Measurements from ENCODE around the gene KCNIP1.

The KCNIP1 gene

DNA sequence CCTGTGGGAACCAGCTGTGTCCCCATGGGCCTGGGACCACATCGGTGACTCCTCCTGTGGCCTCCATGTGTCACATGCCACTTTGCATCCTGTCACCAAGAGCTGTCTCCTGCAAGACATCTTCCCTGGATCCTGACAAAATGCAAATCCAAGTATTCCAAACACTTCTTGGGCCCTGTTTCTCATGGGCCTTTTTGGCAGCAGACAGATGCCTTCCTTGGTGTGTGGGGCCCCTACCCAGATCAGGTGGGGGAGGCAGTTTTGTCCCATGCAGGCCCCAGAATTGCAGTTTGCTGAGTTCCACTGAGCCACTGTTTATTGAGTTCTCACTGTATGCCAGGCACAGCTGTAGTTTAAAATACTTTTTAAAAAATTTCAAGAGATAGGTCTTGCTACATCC is 217.2 kb downstream of the KCNIP1 start:
- no peak overlapping the region for H3K4me3 ChIP-seq (ENCODE audit: low read depth, low read length)
- DNase-seq (ENCODE audit: low read depth): no peak
- TF ChIP-seq MYC (IDR thresholded peaks at IDR 0.05; ENCODE audit: low read depth, low read length) (no peak), CTCF (IDR thresholded peaks at IDR 0.05; ENCODE audit: low read depth, low read length) (no peak), POLR2A (IDR thresholded peaks at IDR 0.05; ENCODE audit: extremely low read depth, insufficient read length) (no peak)
- TF ChIP-seq, protein P1, sequence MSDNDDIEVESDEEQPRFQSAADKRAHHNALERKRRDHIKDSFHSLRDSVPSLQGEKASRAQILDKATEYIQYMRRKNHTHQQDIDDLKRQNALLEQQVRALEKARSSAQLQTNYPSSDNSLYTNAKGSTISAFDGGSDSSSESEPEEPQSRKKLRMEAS (IDR thresholded peaks at IDR 0.05; ENCODE audit: low read depth, low read length): no peak

DNA sequence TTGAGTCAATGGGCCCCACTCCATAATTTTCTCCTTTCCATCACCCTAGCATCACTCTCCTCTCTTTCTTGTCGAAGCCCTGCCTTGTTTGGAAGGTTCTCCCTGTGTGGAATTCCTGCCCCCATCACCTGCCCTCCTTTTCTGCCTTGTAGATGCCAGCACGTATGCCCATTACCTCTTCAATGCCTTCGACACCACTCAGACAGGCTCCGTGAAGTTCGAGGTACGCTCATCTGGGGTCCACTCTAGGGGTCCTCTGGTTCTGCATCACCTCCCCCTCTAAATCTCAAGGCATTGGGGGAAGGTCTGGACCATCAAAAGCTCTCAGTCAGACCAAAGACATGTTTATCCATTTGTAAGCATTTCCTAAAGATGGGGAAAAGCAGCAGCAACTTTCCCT is 217.9 kb downstream of the KCNIP1 start:
- H3K4me3 ChIP-seq (ENCODE audit: low read depth, low read length): no peak overlapping the region
- TF ChIP-seq, protein P1 (IDR thresholded peaks at IDR 0.05; ENCODE audit: low read depth, low read length): no peak
- TF ChIP-seq POLR2A (IDR thresholded peaks at IDR 0.05; ENCODE audit: extremely low read depth, insufficient read length) (no peak), MYC (IDR thresholded peaks at IDR 0.05; ENCODE audit: low read depth, low read length) (no peak), CTCF (IDR thresholded peaks at IDR 0.05; ENCODE audit: low read depth, low read length) (no peak)
- no peak for DNase-seq (ENCODE audit: low read depth)

- TF ChIP-seq POLR2A (IDR thresholded peaks at IDR 0.05; ENCODE audit: extremely low read depth, insufficient read length) (no peak), MYC (IDR thresholded peaks at IDR 0.05; ENCODE audit: low read depth, low read length) (no peak), CTCF (IDR thresholded peaks at IDR 0.05; ENCODE audit: low read depth, low read length) (no peak)
- TF ChIP-seq, protein P1 (IDR thresholded peaks at IDR 0.05; ENCODE audit: low read depth, low read length): no peak
- H3K4me3 ChIP-seq (ENCODE audit: low read depth, low read length): no peak overlapping the region
- DNase-seq (ENCODE audit: low read depth): no peak
Measured at GRCh38 chr5:170722316-170722715, 218.5 kb downstream of the KCNIP1 start.

GRCh38 chr5:170731052-170731451 is 227.2 kb downstream of the KCNIP1 start:
- no peak for TF ChIP-seq CTCF (IDR thresholded peaks at IDR 0.05; ENCODE audit: low read depth, low read length)
- TF ChIP-seq, protein P1 (IDR thresholded peaks at IDR 0.05; ENCODE audit: low read depth, low read length): no peak
- TF ChIP-seq POLR2A (IDR thresholded peaks at IDR 0.05; ENCODE audit: extremely low read depth, insufficient read length): no peak
- no peak for TF ChIP-seq MYC (IDR thresholded peaks at IDR 0.05; ENCODE audit: low read depth, low read length)
- no peak for DNase-seq (ENCODE audit: low read depth)
- no peak overlapping the region for H3K4me3 ChIP-seq (ENCODE audit: low read depth, low read length)

GRCh38 chr5:170732685-170733084 is 228.9 kb downstream of the KCNIP1 start:
- H3K4me3 ChIP-seq (ENCODE audit: low read depth, low read length): no peak overlapping the region
- TF ChIP-seq POLR2A (IDR thresholded peaks at IDR 0.05; ENCODE audit: extremely low read depth, insufficient read length) (no peak), MYC (IDR thresholded peaks at IDR 0.05; ENCODE audit: low read depth, low read length) (no peak), CTCF (IDR thresholded peaks at IDR 0.05; ENCODE audit: low read depth, low read length) (no peak)
- TF ChIP-seq, protein P1 (IDR thresholded peaks at IDR 0.05; ENCODE audit: low read depth, low read length): no peak
- DNase-seq (ENCODE audit: low read depth): no peak

GRCh38 chr5:170736966-170737365 is 233.1 kb downstream of the KCNIP1 start:
- TF ChIP-seq POLR2A (IDR thresholded peaks at IDR 0.05; ENCODE audit: extremely low read depth, insufficient read length): no peak
- TF ChIP-seq CTCF (IDR thresholded peaks at IDR 0.05; ENCODE audit: low read depth, low read length): no peak
- TF ChIP-seq, protein P1 (IDR thresholded peaks at IDR 0.05; ENCODE audit: low read depth, low read length): no peak
- TF ChIP-seq MYC (IDR thresholded peaks at IDR 0.05; ENCODE audit: low read depth, low read length): no peak
- no peak for DNase-seq (ENCODE audit: low read depth)
- no peak overlapping the region for H3K4me3 ChIP-seq (ENCODE audit: low read depth, low read length)

Data from NB4 (cell line).